Activated CD8-positive, alpha-beta T cell treated with anti-CD3 and anti-CD28 coated beads, Interleukin-2, amount 10 ng/mL, durations not matched to agents 7 days and 5 days (primary cell): ENCODE results near the gene DEDD. TPM values are rescaled to one million over a fixed set of nuclear protein-coding genes. Genes with fewer than 3 reads are reported as not detected.
A peak's percentile ranks its signal among the peaks of the same experiment; 100 is the strongest.

ENCODE experiments used
- ATAC-seq: fragments of 150-1000 bp; cut with Tn5 transposase; one replicate; pipeline ENCODE4 v1.10.0; 2021; ENCODE audit warnings: moderate library complexity
- CTCF ChIA-PET: fragments of 350-600 bp; sonication (Branson Sonifier 250); formaldehyde crosslinking; loops from one replicate; lab custom pipeline; 2021; ENCODE audit warnings: antibody characterized with exemption; lab: Charles Lee
- POLR2A ChIA-PET: fragments of 350-600 bp; sonication (Branson Sonifier 250); formaldehyde crosslinking; loops from one replicate; lab custom pipeline; 2021; ENCODE audit warnings: antibody characterized with exemption; lab: Charles Lee
- DNase-seq: peaks from one replicate; pipeline ENCODE4 v3.0.0-alpha.2; 2020
- H3K27ac Mint-ChIP-seq: one replicate; pipeline ENCODE4 v1.8.0; 2021; ENCODE audit warnings: mild to moderate bottlenecking, mixed read lengths
- H3K27me3 Mint-ChIP-seq: one replicate; pipeline ENCODE4 v1.8.0; 2021; ENCODE audit warnings: low read depth, mixed read lengths
- H3K36me3 Mint-ChIP-seq: one replicate; pipeline ENCODE4 v1.8.0; 2021; ENCODE audit warnings: low read depth, mixed read lengths
- H3K4me1 Mint-ChIP-seq: one replicate; pipeline ENCODE4 v1.8.0; 2021; ENCODE audit warnings: low read depth, mixed read lengths
- H3K4me3 Mint-ChIP-seq: one replicate; pipeline ENCODE4 v1.8.0; 2021; ENCODE audit warnings: mild to moderate bottlenecking, mixed read lengths
- H3K9me3 Mint-ChIP-seq: one replicate; pipeline ENCODE4 v1.8.0; 2022; ENCODE audit warnings: mixed read lengths; ENCODE audit not compliant: insufficient read depth
- total RNA-seq, 2 experiments: library from RNA; stranded (reverse); gene quantifications; one replicate each; pipeline ENCODE4 v1.2.3, GENCODE V29; 2021

Gene DEDD
- total RNA-seq, 2 experiments from 2014 or later, result 34.5 to 36.3 TPM

DNA sequence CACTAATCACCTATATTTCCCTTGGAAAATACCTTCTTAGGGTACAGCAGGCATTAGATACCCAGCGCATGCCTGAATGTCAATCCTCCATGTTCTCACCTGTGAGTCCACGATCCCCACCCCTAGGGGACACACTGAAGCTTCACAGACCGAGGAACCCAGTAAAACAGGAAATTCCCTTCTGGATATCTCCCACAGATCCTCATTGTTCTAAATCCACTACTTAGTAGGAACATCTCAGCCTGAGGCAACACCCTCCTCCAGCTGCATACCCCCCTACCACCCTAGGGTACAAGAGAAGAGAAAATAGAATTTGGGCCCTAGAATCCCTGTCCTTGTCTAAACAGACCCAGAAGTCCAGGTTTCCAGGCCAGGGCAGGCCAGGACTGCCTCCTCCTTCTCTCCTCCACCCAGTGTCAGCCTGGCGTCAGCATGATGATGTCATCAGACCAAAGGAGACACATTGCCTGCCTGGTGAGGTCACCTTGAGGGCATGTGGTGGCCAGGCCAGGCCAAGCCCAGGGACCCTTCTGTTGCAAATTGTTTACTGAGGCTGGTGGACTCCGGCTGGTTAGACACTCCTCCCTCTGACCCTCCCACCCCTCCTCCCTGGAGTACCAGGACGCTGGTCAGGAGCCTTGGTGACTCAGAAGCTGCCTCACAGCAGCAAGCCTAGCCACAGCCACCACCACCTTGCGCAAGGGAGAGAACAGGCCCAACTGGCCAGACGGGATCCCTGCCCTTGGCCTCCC, 49.3 kb downstream of the DEDD start:
- peaks cover 5% of the 10 kb centered on the region for H3K27me3 Mint-ChIP-seq
- CTCF ChIA-PET, result interaction anchor here (1.0 to 2.2 kb wide), 3 partner anchors 13 to 14 kb away, joined by 3 to 9 read pairs (median 7); partner anchors contain the start of gene ARHGAP30
- H3K27ac Mint-ChIP-seq, result no peak overlapping the region
- peaks cover 3% of the 10 kb centered on the region for H3K4me1 Mint-ChIP-seq
- DNase-seq (no peak), ATAC-seq (no peak)
- POLR2A ChIA-PET, result no interaction called here
- H3K4me3 Mint-ChIP-seq, result no peak overlapping the region
- no peaks in the 10 kb centered on the region for H3K9me3 Mint-ChIP-seq
- H3K36me3 Mint-ChIP-seq, result no peaks in the 10 kb centered on the region

DNA sequence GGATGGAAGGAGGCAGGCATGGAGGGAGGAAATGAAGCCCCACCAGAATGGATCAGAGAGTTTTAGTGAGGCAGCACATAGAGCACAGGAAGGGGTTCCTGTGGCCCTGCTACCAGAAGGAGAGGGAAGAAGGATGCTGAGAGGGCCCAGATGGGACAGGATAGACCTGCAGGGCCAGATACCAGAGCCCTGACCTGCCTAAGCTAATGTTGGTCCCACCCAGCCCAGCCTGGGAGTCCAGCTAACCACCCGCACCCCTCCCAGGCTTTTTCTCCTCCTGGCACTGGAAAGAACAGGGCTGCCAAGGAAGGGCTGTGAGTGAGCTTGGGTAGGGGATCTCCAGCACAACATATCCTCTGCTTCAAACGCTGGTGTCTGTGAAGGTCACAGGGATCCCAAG, 50.0 kb downstream of the DEDD start:
- ATAC-seq (no peak), DNase-seq (no peak)
- ChIA-PET POLR2A (no interaction called here), CTCF (interaction anchor here (1.6 to 2.2 kb wide), 2 partner anchors 12 to 14 kb away, joined by 7 to 9 read pairs; partner anchors contain the start of gene ARHGAP30)
- Mint-ChIP-seq H3K27ac (no peak overlapping the region), H3K4me3 (no peak overlapping the region), H3K36me3 (no peaks in the 10 kb centered on the region), H3K9me3 (no peaks in the 10 kb centered on the region), H3K27me3 (peaks cover 5% of the 10 kb centered on the region), H3K4me1 (peaks cover 3% of the 10 kb centered on the region)

DNA sequence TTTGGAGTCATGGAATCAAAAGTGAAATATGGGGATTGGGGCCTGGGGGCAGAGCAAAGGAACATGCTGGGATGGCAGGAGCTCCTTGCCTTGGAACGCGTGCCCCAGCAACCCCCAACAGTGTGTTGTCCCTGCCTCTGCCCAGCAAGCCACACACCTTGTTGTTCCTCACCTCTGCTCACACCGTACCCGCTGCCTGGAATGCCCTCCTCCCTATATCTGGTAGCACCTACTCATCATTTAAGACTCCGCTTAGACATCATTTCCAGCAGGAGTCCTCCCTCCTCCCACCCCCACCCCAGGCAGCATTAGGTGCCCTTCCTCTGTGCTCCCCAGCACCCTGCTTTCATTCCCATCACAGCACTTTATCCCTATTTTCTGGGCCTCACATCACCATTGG, 50.9 kb downstream of the DEDD start:
- DNase-seq, result no peak
- Mint-ChIP-seq H3K27me3 (peaks cover 5% of the 10 kb centered on the region), H3K9me3 (no peaks in the 10 kb centered on the region), H3K36me3 (no peaks in the 10 kb centered on the region), H3K27ac (no peak overlapping the region), H3K4me3 (no peak overlapping the region), H3K4me1 (peaks cover 3% of the 10 kb centered on the region)
- ATAC-seq, result no peak
- ChIA-PET POLR2A (interaction anchor here (0.6 kb wide), 1 partner anchor 16 kb away, joined by 3 read pairs; no protein-coding TSS in a partner anchor), CTCF (interaction anchor here (1.6 to 16.9 kb wide), 3 partner anchors 11 to 16 kb away, joined by 7 to 292 read pairs (median 9); partner anchors contain the start of genes ARHGAP30 and KLHDC9)

DNA sequence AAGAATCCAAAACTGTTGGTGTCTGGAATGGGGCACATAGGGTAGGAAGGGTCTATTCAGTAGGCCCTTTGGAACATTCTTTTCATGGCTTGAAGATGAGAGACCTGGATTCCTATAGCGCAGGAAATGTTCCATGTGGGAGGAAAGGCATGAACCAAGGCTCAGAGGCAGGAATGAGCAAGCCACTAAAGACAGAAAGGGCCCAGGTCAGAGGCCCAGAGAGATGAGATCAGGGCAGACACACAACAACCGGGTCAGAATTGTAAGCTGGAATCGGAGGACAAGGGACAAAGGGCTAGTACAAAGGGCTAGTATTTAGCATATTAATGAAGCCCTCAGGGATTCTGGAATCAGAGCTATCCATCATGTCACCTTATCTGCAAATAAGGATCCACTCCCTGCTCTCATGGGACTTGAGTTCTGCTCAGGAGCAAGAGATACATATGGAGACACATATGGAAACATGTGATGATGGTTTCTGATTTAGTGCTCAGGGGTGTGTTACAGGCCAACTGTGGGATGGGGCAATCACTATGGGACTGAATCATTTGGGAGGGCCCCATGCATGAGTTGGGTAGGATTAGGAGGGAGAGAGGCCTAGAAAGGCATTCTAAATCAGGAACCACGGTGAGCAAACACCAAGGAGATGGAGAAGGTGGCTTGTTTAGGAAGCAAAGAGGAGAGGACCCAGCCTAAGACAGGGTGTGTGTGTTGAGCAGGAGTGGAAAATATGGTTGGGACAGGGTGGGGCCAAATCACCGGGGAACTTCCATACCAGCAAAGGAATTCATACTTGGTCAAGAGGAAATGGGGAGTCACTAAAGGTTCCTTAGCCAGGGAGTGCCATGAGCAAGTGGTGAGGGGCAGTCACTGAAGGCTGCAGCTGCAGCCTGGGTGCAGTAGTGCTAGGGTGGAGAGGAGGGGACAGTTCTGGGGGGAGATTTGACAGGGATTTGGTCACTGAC, 51.7 kb downstream of the DEDD start:
- ChIA-PET POLR2A (interaction anchor here (0.6 to 0.8 kb wide), 2 partner anchors 11 to 17 kb away, joined by 3 read pairs; partner anchors contain the start of gene ARHGAP30), CTCF (interaction anchor here (2.2 to 16.9 kb wide), 3 partner anchors 10 to 16 kb away, joined by 9 to 292 read pairs (median 13); partner anchors contain the start of genes ARHGAP30 and KLHDC9)
- ATAC-seq (no peak), DNase-seq (no peak)
- no peaks in the 10 kb centered on the region for H3K36me3 Mint-ChIP-seq
- peaks cover 3% of the 10 kb centered on the region for H3K4me1 Mint-ChIP-seq
- H3K4me3 Mint-ChIP-seq, result no peak overlapping the region
- no peak overlapping the region for H3K27ac Mint-ChIP-seq
- no peaks in the 10 kb centered on the region for H3K9me3 Mint-ChIP-seq
- H3K27me3 Mint-ChIP-seq, result peaks cover 5% of the 10 kb centered on the region

- Mint-ChIP-seq H3K4me3 (no peak overlapping the region), H3K4me1 (peaks cover 5% of the 10 kb centered on the region), H3K36me3 (no peaks in the 10 kb centered on the region), H3K9me3 (no peaks in the 10 kb centered on the region), H3K27me3 (peaks cover 5% of the 10 kb centered on the region), H3K27ac (no peak overlapping the region)
- DNase-seq, result no peak
- CTCF ChIA-PET, result interaction anchor here (2.2 to 16.9 kb wide), 2 partner anchors 9 to 18 kb away, joined by 13 to 292 read pairs; partner anchors contain the start of genes ARHGAP30 and KLHDC9
- POLR2A ChIA-PET, result interaction anchor here (1.0 to 1.3 kb wide), 4 partner anchors 10 to 18 kb away, joined by 3 to 4 read pairs (median 4); partner anchors contain the start of gene ARHGAP30
- no peak for ATAC-seq
These were observed 52.9 kb downstream of the DEDD start for GRCh38 chr1:161079436-161080110.

DNA sequence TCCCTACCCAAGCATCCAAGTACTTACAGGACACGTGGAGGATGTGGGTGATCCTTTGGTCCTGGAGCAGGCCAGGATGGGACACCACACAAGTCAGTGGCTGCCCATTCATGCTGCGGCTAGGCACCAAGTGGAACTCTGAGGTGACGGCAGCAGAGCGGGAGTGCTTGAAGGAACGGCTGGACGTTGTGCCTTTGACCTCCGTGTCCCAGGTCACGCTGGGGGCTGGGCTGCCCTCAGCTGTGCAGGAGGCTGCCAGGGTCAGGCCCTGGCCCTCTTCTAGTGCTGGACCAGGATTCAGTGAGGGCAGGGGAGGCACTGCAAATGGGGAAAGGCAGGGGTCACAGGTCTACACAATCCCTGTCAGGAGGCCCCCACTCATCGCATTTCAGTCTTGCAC, 55.0 kb downstream of the DEDD start:
- ATAC-seq (no peak), DNase-seq (no peak)
- Mint-ChIP-seq H3K27ac (no peak overlapping the region), H3K27me3 (peaks cover 5% of the 10 kb centered on the region), H3K9me3 (no peaks in the 10 kb centered on the region), H3K36me3 (no peaks in the 10 kb centered on the region), H3K4me1 (peaks cover 26% of the 10 kb centered on the region), H3K4me3 (no peak overlapping the region)
- ChIA-PET CTCF (interaction anchor here (1.0 to 16.9 kb wide), 3 partner anchors 12 to 32 kb away, joined by 3 to 292 read pairs (median 3); partner anchors contain the start of genes KLHDC9, NECTIN4 and USF1), POLR2A (interaction anchor here (0.7 kb wide), 1 partner anchor 28 kb away, joined by 3 read pairs; no protein-coding TSS in a partner anchor)

GRCh38 chr1:161076410-161076809, 56.1 kb downstream of the DEDD start:
- DNase-seq (no peak), ATAC-seq (no peak)
- Mint-ChIP-seq H3K4me3 (no peak overlapping the region), H3K27ac (no peak overlapping the region), H3K27me3 (peaks cover 5% of the 10 kb centered on the region), H3K9me3 (no peaks in the 10 kb centered on the region), H3K36me3 (no peaks in the 10 kb centered on the region), H3K4me1 (peaks cover 32% of the 10 kb centered on the region)
- ChIA-PET CTCF (interaction anchor here (0.6 to 16.9 kb wide), 4 partner anchors 21 to 90 kb away, joined by 3 to 292 read pairs (median 3); partner anchors contain the start of genes KLHDC9, PPOX and USF1), POLR2A (interaction anchor here (1.0 kb wide), 1 partner anchor 8 kb away, joined by 4 read pairs; no protein-coding TSS in a partner anchor)

DNA sequence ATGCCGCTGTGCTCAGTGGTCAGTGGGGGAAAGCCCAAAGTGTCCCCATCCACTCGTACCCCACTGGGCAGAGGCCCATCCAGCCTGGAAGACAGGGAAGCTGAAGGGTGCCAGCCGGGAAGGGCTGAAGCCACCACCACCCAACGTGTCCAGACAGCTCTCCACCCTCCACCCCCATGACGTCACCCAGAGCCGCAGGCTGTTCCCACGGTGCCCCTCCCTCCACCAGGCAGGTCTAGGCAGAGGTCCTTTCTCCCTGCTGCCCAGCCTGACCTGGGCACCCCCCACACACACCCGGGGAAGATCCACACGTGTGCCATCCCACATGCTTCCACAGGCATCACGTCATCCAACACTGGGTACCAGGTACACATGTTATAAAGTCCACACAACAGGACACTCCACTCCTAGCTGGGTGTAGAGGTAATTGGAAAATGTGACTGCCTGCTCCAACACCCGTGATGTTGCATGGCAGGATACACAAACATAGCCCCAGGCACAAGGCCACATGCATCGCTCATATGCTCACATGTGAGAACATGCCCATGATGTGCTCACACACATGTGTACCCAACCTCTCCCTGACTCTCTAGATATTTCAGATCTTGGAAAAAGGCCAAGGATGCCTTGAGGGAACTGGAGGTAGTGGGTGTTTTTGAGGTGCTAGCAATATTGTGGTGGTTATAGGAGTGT, 57.6 kb downstream of the DEDD start:
- Mint-ChIP-seq H3K9me3 (no peaks in the 10 kb centered on the region), H3K27me3 (peaks cover 5% of the 10 kb centered on the region), H3K4me1 (peaks cover 48% of the 10 kb centered on the region), H3K36me3 (no peaks in the 10 kb centered on the region), H3K4me3 (no peak overlapping the region), H3K27ac (peak overlapping the region; percentile 25)
- DNase-seq, result no peak
- CTCF ChIA-PET, result interaction anchor here (1.5 to 16.9 kb wide), 2 partner anchors 22 to 91 kb away, joined by 3 to 292 read pairs; partner anchors contain the start of genes KLHDC9 and PPOX
- POLR2A ChIA-PET, result no interaction called here
- ATAC-seq, result no peak

DNA sequence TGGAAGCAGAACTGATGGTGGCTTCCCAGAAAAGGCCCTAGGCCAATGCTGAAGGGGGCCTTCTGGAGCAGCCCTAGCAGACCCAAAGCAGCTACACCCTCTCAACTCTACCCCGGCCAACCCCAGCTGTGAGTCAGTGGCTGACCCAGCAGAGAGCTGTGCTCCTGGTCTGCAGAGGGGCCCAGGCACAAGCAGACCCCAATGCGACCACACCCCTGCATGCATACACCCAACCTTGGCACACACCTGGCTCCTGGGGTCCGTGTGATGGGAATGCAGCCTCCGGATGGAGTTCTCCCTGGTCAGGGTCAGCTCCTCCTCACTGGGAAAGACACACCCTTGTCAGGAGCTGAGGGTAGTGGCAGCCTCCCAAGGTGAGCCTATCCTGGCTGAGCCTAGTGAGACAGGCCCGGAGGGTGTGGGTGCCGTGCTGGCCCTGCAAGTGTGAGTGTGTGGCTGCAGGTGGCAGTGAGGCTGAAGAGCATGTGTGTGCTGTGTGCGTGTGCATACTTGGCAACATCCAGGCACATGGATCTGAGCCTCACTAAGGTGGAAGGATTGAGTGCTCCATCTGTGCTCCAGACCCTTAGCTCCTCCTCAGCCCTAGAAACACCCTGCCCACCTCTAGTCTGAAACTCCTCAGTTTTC, 58.9 kb downstream of the DEDD start:
- POLR2A ChIA-PET, result interaction anchor here (1.3 to 6.2 kb wide), 2 partner anchors 24 to 28 kb away, joined by 4 to 141 read pairs; partner anchors contain the start of gene USF1
- DNase-seq (no peak), ATAC-seq (no peak)
- CTCF ChIA-PET, result interaction anchor here (0.6 to 16.9 kb wide), 2 partner anchors 24 to 83 kb away, joined by 3 to 292 read pairs; partner anchors contain the start of gene KLHDC9
- peak overlapping the region; percentile 58 for H3K27ac Mint-ChIP-seq
- H3K9me3 Mint-ChIP-seq, result no peaks in the 10 kb centered on the region
- peaks cover 48% of the 10 kb centered on the region for H3K4me1 Mint-ChIP-seq
- no peak overlapping the region for H3K4me3 Mint-ChIP-seq
- peaks cover 9% of the 10 kb centered on the region for H3K36me3 Mint-ChIP-seq
- H3K27me3 Mint-ChIP-seq, result no peaks in the 10 kb centered on the region
